Erythroblast (primary cell): Measurements from ENCODE around the gene SPTA1.

ENCODE experiments used
- GATA1 ChIP-seq: IDR thresholded peaks from 2 replicates; pipeline ENCODE4 v1.6.1; 2011; ENCODE audit warnings: low read depth, mild to moderate bottlenecking, control low read depth, low read length, moderate library complexity
- POLR2A ChIP-seq: IDR thresholded peaks from 2 replicates; pipeline ENCODE4 v1.6.1; 2011; ENCODE audit warnings: mild to moderate bottlenecking, low read length

DNA sequence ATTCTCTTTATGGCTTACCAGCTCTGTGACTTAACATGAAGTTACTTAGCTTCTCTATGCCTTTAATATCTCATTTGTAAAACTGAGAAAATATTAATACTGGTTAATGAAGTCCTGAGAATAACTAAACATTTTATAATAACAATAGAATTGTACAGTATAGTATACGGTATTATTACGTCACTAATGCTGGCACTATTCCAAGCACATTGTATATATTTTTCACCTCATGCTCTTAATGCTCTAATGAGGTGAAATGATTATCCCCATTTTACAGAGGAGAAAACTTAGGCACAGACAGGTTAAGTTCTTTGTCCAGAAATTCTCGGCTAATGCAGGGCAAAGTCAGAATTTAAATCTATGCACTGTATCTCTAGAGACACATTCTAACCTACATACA is 33.1 kb upstream of the SPTA1 start:
- TF ChIP-seq POLR2A = no peak
- TF ChIP-seq GATA1 = no peak
